Bronchial epithelial cell (primary cell): Measurements from ENCODE around the gene ZSWIM2. TPM values are rescaled to one million over a fixed set of nuclear protein-coding genes. Genes with fewer than 3 reads are reported as not detected.
"Not testable (repeated sequence)": the region's sequence is repeated elsewhere in the genome, so short reads cannot be mapped to it uniquely, and the experiment has no call there.

ENCODE experiments used
- DNase-seq: peaks from one replicate; pipeline ENCODE4 v3.0.0-alpha.2; 2010; ENCODE audit warnings: low read depth
- FAIRE-seq: peaks from 2 replicates; lab custom pipeline; 2011; peaks lifted over from hg19 to GRCh38; lab: Jason Lieb, UNC
- H3K27me3 ChIP-seq: 2 replicates; pipeline ENCODE4 v1.5.1; 2011; ENCODE audit warnings: low read length; ENCODE audit not compliant: control insufficient read depth, insufficient read depth
- H3K36me3 ChIP-seq: 2 replicates; pipeline ENCODE4 v1.5.1; 2011; ENCODE audit warnings: low read length; ENCODE audit not compliant: control insufficient read depth, insufficient read depth
- H3K4me3 ChIP-seq: 2 replicates; pipeline ENCODE4 v1.5.1; 2011; ENCODE audit warnings: mild to moderate bottlenecking, low read depth, low read length, control low read depth
- total RNA-seq: library from RNA; depleted of rRNA; stranded (reverse); fragments of >200 nt; gene quantifications from 2 replicates; pipeline ENCODE4 v1.2.1, GENCODE V29; 2014
- TF ChIP-seq, protein P1 (sequence below): IDR thresholded peaks from 2 replicates; pipeline ENCODE4 v1.5.1; 2011; ENCODE audit warnings: mild to moderate bottlenecking, moderate library complexity, low read length, control low read depth, inconsistent platforms; ENCODE audit not compliant: insufficient read depth, severe bottlenecking

ZSWIM2 gene
- total RNA-seq, 1 donor from 2014 or later = not detected

DNA sequence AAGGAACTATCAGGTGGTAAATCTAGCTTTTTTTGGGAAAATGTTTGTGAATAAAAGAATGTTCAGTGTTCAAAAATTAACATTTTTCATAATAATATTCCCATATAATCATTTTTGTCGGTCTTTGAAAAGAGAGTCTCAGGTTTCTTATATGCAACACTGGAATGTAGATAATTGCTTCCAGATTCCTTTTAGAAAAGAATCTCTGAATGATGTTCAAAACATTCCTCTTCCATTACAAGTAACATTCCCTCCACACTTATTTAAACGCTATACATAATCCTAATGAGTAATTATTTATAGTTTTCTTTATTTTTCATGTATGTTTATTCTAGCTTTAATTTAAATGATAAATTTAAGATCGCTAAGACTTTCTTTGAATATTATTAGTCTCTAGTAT is 7.0 kb downstream of the ZSWIM2 start:
- TF ChIP-seq, protein P1, sequence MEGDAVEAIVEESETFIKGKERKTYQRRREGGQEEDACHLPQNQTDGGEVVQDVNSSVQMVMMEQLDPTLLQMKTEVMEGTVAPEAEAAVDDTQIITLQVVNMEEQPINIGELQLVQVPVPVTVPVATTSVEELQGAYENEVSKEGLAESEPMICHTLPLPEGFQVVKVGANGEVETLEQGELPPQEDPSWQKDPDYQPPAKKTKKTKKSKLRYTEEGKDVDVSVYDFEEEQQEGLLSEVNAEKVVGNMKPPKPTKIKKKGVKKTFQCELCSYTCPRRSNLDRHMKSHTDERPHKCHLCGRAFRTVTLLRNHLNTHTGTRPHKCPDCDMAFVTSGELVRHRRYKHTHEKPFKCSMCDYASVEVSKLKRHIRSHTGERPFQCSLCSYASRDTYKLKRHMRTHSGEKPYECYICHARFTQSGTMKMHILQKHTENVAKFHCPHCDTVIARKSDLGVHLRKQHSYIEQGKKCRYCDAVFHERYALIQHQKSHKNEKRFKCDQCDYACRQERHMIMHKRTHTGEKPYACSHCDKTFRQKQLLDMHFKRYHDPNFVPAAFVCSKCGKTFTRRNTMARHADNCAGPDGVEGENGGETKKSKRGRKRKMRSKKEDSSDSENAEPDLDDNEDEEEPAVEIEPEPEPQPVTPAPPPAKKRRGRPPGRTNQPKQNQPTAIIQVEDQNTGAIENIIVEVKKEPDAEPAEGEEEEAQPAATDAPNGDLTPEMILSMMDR = no peak
- H3K4me3 ChIP-seq = no peak overlapping the region
- DNase-seq (no peak), FAIRE-seq (no peak)
- no peaks in the 10 kb centered on the region for H3K36me3 ChIP-seq
- peaks cover under 1% of the 10 kb centered on the region for H3K27me3 ChIP-seq

DNA sequence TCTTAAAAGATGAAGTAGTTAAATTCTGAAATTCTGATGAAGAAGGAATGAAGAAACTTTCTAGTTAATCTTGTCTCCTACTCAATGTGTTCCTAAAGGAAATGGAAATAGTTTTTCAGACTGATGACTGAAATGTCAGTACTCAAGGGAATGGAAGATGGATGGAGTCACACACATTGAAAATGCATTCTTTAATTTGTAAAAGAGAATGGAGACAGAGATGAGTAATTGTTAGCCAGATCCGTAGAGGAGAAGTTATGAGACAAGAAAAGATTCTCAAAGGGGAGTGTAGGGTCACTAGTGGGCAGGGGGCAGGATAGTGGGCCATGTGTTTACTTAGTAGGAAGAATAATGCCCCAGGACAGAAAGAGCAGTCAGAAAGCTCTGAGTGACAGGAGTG is 13.3 kb downstream of the ZSWIM2 start:
- H3K4me3 ChIP-seq = no peak overlapping the region
- FAIRE-seq (no peak), DNase-seq (no peak)
- TF ChIP-seq, protein P1 = no peak
- peaks cover 3% of the 10 kb centered on the region for H3K27me3 ChIP-seq
- H3K36me3 ChIP-seq = no peaks in the 10 kb centered on the region

DNA sequence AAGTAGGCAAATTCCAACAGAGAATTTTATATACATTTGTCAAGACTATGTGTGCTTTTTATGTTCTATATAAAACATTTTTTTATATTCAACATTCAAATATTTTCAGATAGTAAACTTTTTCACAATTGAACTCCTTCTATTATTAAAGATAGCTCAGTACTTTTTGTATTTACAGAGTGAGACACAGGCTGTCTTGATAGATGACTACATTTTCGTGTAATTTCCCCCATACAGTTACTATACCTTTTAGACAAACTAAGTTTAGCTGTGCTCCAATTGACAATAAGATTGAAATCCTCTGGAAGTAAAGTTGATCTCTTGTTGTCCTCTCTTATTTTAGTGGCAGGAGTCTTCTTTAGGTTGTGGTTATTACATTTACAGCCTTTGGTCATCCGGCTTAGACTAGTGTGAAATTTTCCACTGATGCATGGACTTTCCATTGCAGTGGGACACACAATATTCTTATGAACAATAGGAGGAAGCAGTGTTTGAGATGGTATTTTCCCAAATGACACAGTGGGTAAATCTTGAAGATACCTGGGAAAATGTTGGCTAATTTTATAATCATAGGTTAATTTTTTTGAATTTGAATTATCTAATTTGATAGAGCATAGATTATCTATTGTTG is 21.0 kb downstream of the ZSWIM2 start:
- no peaks in the 10 kb centered on the region for H3K27me3 ChIP-seq
- FAIRE-seq = no peak

DNA sequence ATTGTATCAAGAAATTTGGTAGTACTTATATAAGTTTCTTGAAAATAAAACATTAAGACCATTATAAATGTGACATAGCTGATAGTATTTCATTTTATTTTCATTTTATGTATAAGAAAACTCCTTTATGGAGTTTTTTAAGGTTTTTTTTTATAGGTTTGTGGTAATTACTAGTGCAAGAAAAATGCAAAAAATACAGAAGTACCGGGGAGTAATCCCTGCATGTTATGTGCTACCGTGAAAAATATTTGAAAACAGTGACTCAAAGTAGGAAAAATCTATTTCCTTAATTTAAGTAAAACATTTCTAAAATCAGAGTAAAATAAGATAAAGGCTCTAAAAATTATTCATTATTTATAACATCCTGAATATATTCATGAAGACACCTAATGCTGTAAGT is 21.6 kb downstream of the ZSWIM2 start:
- DNase-seq (no peak), FAIRE-seq (no peak)
- TF ChIP-seq, protein P1 = no peak
- no peak overlapping the region for H3K4me3 ChIP-seq
- H3K27me3 ChIP-seq = no peaks in the 10 kb centered on the region
- H3K36me3 ChIP-seq = no peaks in the 10 kb centered on the region

More for the DNA sequence above, 21.0 kb downstream of the ZSWIM2 start:
- TF ChIP-seq, protein P1 = no peak
- no peak overlapping the region for H3K4me3 ChIP-seq
- no peak for DNase-seq
- no peaks in the 10 kb centered on the region for H3K36me3 ChIP-seq

GRCh38 chr2:186822323-186822722 is 26.6 kb downstream of the ZSWIM2 start:
- Histone ChIP-seq H3K36me3 (no peaks in the 10 kb centered on the region), H3K4me3 (no peak overlapping the region), H3K27me3 (no peaks in the 10 kb centered on the region)
- TF ChIP-seq, protein P1 = no peak
- FAIRE-seq = no peak
- DNase-seq = no peak

DNA sequence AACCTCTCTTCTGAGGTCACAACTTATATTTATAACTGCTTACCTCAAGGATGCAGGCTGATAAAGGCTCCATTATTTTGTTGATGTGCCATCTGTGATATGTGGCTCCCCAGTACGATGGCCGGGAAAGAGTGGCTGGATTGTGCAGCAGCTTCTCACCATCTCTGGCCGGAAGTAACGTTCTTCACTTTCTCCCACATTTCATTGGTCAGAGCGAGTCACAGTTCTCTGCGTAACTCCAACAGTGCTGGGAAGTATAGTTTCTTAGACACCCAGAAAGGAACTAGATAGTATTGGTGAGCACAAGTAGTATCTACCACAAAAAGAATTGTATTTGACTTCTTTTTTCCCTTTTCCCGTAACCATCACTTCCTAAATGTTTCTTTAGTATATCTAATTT is 28.7 kb downstream of the ZSWIM2 start:
- no peak for FAIRE-seq
- no peaks in the 10 kb centered on the region for H3K27me3 ChIP-seq

DNA sequence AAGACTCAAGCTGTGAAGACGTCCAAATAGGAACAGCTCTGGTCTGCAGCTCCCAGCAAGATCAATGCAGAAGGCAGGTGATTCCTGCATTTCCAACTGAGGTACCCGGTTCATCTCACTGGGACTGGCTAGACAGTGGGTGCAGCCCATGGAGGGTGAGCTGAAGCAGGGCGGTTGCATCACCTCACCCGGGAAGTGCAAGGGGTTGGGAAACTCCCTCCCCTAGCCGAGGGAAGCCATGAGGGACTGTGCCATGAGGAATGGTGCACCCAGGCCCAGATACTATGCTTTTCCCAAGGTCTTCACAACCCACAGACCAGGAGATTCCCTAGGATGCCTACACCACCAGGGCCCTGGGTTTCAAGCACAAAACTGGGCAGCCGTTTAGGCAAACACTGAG is 37.2 kb downstream of the ZSWIM2 start:
- H3K4me3 ChIP-seq, FAIRE-seq, H3K36me3 ChIP-seq, H3K27me3 ChIP-seq, DNase-seq: not testable (repeated sequence)

More for the DNA sequence above, 28.7 kb downstream of the ZSWIM2 start:
- TF ChIP-seq, protein P1 = no peak
- DNase-seq = no peak
- no peak overlapping the region for H3K4me3 ChIP-seq
- H3K36me3 ChIP-seq = no peaks in the 10 kb centered on the region
